DND-41 (cell line): ENCODE results near the gene CYTH4.

ENCODE experiments used
- CTCF ChIP-seq: IDR thresholded peaks from 2 replicates; pipeline ENCODE4 v1.5.1; 2012; ENCODE audit warnings: borderline replicate concordance, low read length, moderate library complexity, mild to moderate bottlenecking; ENCODE audit not compliant: poor library complexity, severe bottlenecking; ENCODE audit errors: extremely low read depth
- EZH2 ChIP-seq: IDR thresholded peaks from 3 replicates; pipeline ENCODE4 v1.6.1; 2012; ENCODE audit warnings: borderline replicate concordance, low read depth, mild to moderate bottlenecking, moderate library complexity, low read length, inconsistent platforms; ENCODE audit not compliant: severe bottlenecking

- TF ChIP-seq CTCF (no peak), EZH2 (no peak)
Measured at GRCh38 chr22:37325039-37325395, 42.7 kb downstream of the CYTH4 start.
